ENCODE data around the gene PSMG2.
A peak's percentile ranks its signal among the peaks of the same experiment; 100 is the strongest.

The PSMG2 gene

GRCh38 chr18:12702221-12703095 is at the start of gene PSMG2, which contains the start of gene CEP76:
Gene PSMG2, plus strand, starts transcription at chr18:12703042. Its CDS starts 66 bp downstream, at chr18:12703108.
Gene CEP76, minus strand, starts transcription at chr18:12702723. Its CDS starts 175 bp downstream, at chr18:12702548.
- DNase-seq, result peak; percentile 88

GRCh38 chr18:12654971-12655370 is 47.9 kb upstream of the PSMG2 start:
- no peak for DNase-seq

- DNase-seq, result peak; percentile 31
Observed at GRCh38 chr18:12656605-12656937, 46.3 kb upstream of the PSMG2 start.

GRCh38 chr18:12656938-12657683 is 45.7 kb upstream of the PSMG2 start:
- peak; percentile 27 for DNase-seq

- peak; percentile 27 for DNase-seq
Observed at GRCh38 chr18:12657684-12658425, 45.0 kb upstream of the PSMG2 start, which contains the start of gene SPIRE1. Gene SPIRE1, minus strand, starts transcription at chr18:12658107. Its CDS starts 241 bp downstream, at chr18:12657866.

GRCh38 chr18:12658426-12659138 is 44.3 kb upstream of the PSMG2 start:
- DNase-seq, result peak; percentile 33

- DNase-seq, result peak; percentile 71
Observed at GRCh38 chr18:12659904-12660605, 42.8 kb upstream of the PSMG2 start.

- DNase-seq, result no peak
Observed at GRCh38 chr18:12668041-12668440, 34.8 kb upstream of the PSMG2 start.

- peak; percentile 38 for DNase-seq
Observed at GRCh38 chr18:12679183-12679786, 23.6 kb upstream of the PSMG2 start.

GRCh38 chr18:12686100-12686499 is 16.7 kb upstream of the PSMG2 start:
- peak; percentile 32 for DNase-seq

GRCh38 chr18:12689256-12689850 is 13.5 kb upstream of the PSMG2 start:
- no peak for DNase-seq

- no peak for DNase-seq
Observed at GRCh38 chr18:12692206-12692605, 10.6 kb upstream of the PSMG2 start.

GRCh38 chr18:12694032-12694431 is 8.8 kb upstream of the PSMG2 start:
- no peak for DNase-seq

- DNase-seq, result no peak
Observed at GRCh38 chr18:12699747-12700146, 3.1 kb upstream of the PSMG2 start.

GRCh38 chr18:12701161-12701560 is 1.7 kb upstream of the PSMG2 start:
- DNase-seq, result no peak

- DNase-seq, result no peak
Observed at GRCh38 chr18:12703096-12703567, 290 bp downstream of the PSMG2 start.

- DNase-seq, result peak; percentile 36
Observed at GRCh38 chr18:12703664-12704063, 822 bp downstream of the PSMG2 start.

- DNase-seq, result no peak
Observed at GRCh38 chr18:12711446-12711845, 8.6 kb downstream of the PSMG2 start.

GRCh38 chr18:12721495-12722275 is 18.8 kb downstream of the PSMG2 start:
- DNase-seq, result no peak

- no peak for DNase-seq
Observed at GRCh38 chr18:12722731-12723130, 19.9 kb downstream of the PSMG2 start.
